Endometrial microvascular endothelial cells (primary cell): ENCODE measurements around the gene MARK3. TPM values are rescaled to one million over a fixed set of nuclear protein-coding genes. Genes with fewer than 3 reads are reported as not detected.

ENCODE experiments used
- in situ Hi-C: cut with HindIII; loops from 2 replicates; pipeline ENCODE4 v1.10.0; 2017; ENCODE audit warnings: low sequenced_read_pairs, low pct_unique_long_range_greater_than_20kb; ENCODE audit errors: inconsistent ontology term
- total RNA-seq: library from RNA; depleted of rRNA; stranded (reverse); fragments of >200 nt; gene quantifications from one replicate; pipeline ENCODE4 v1.2.3, GENCODE V29; 2015; ENCODE audit errors: inconsistent ontology term

Gene MARK3
- total RNA-seq, 1 donor from 2014 or later: 61.6 TPM

GRCh38 chr14:103361867-103362266, 23.3 kb upstream of the MARK3 start:
- in situ Hi-C loops: no loop called here

GRCh38 chr14:103362780-103363179, 22.4 kb upstream of the MARK3 start:
- in situ Hi-C loops: no loop called here

GRCh38 chr14:103366741-103367140, 18.5 kb upstream of the MARK3 start:
- in situ Hi-C loops: no loop called here

GRCh38 chr14:103367995-103368394, 17.2 kb upstream of the MARK3 start:
- in situ Hi-C loops: no loop called here

GRCh38 chr14:103370087-103370486, 15.1 kb upstream of the MARK3 start:
- in situ Hi-C loops: no loop called here

GRCh38 chr14:103372017-103372416, 13.2 kb upstream of the MARK3 start:
- in situ Hi-C loops: no loop called here

- in situ Hi-C loops: no loop called here
Measured at GRCh38 chr14:103372552-103373304, 12.5 kb upstream of the MARK3 start.

GRCh38 chr14:103374121-103374520, 11.1 kb upstream of the MARK3 start:
- in situ Hi-C loops: no loop called here

- in situ Hi-C loops: no loop called here
Measured at GRCh38 chr14:103377522-103378037, 7.6 kb upstream of the MARK3 start.

- in situ Hi-C loops: no loop called here
Measured at GRCh38 chr14:103378038-103378854, 7.0 kb upstream of the MARK3 start.

GRCh38 chr14:103380719-103381377, 4.4 kb upstream of the MARK3 start:
- in situ Hi-C loops: no loop called here

GRCh38 chr14:103382376-103382775, 2.8 kb upstream of the MARK3 start:
- in situ Hi-C loops: no loop called here

- in situ Hi-C loops: no loop called here
Measured at GRCh38 chr14:103384450-103385151, 614 bp upstream of the MARK3 start.

- in situ Hi-C loops: no loop called here
Measured at GRCh38 chr14:103385929-103386712, 906 bp downstream of the MARK3 start.

GRCh38 chr14:103386713-103387329, 1.6 kb downstream of the MARK3 start:
- in situ Hi-C loops: no loop called here

- in situ Hi-C loops: no loop called here
Measured at GRCh38 chr14:103388664-103389063, 3.4 kb downstream of the MARK3 start.

- in situ Hi-C loops: no loop called here
Measured at GRCh38 chr14:103390605-103391004, 5.4 kb downstream of the MARK3 start.

- in situ Hi-C loops: no loop called here
Measured at GRCh38 chr14:103391048-103391447, 5.8 kb downstream of the MARK3 start.
